GM12874 (cell line): ENCODE measurements around the gene CABLES2.

Source experiments
- TF ChIP-seq, protein P1 (sequence below): IDR thresholded peaks from 2 replicates; pipeline ENCODE4 v1.5.1; 2011; ENCODE audit warnings: low read depth, mild to moderate bottlenecking, control low read depth, low read length, moderate library complexity; ENCODE audit not compliant: insufficient read depth

Gene CABLES2

DNA sequence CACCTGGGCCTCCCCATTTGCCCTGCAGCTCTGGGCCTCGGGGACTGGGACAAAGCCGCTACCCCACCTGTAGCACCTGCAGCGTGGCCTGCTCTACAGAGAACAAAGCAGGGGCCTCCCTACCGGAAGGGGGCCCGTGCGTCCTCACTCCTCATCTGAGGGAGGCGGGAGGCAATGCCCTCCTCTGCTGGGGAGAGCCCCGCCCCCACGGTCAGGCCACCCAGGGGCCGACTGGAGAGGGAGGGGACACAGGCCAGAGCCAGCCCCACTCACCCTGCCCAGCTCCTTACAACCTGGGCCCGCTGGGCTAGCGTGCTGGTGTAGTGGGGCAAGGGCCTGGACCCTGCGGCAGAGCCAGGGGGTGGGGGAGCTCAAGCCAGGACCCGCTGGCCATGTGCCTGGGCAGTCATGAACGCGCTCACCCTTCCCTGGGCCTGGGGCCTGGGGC is 48.0 kb downstream of the CABLES2 start:
- TF ChIP-seq, protein P1, sequence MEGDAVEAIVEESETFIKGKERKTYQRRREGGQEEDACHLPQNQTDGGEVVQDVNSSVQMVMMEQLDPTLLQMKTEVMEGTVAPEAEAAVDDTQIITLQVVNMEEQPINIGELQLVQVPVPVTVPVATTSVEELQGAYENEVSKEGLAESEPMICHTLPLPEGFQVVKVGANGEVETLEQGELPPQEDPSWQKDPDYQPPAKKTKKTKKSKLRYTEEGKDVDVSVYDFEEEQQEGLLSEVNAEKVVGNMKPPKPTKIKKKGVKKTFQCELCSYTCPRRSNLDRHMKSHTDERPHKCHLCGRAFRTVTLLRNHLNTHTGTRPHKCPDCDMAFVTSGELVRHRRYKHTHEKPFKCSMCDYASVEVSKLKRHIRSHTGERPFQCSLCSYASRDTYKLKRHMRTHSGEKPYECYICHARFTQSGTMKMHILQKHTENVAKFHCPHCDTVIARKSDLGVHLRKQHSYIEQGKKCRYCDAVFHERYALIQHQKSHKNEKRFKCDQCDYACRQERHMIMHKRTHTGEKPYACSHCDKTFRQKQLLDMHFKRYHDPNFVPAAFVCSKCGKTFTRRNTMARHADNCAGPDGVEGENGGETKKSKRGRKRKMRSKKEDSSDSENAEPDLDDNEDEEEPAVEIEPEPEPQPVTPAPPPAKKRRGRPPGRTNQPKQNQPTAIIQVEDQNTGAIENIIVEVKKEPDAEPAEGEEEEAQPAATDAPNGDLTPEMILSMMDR: no peak

DNA sequence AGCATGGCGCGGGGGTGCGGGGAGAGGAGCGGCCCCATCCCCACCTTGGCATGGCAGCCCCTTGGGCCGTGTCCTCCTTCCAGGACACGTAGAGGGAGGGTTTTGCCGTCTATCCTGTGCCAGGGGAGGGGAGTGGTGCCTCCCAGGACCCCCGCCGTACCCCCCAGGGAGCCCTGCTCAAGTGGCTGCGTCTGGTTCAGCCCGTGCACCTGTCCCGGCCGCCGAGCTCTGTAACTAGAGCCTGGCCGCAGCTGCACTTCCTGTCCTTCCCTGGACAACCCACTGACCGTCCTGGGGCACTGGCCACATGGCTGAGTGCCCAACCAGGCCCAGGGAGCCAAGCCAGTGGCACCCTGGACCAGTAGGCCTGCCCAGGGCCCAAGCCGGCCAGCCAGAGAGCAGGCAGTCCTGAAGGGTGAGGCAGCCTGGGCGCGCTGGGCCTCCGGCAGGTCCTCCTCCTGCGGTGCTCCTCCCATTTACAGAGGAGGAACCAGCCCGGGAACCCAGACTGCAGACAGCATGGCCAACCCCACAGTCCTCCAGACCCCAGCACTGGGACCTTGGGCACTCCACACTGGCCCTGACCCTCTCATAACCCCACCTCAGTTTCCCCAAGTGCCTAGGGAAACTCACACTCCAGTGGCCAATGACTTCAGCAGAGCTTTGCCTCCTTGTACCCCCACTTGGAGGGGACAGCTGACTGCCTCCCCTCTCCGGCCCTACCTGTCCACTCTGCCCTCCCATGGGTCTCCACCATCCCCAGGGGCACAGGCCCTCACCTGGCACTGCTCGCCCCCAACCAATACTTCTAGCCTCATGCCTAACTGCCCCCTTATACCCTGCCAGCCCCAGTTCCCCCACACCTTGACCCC is 48.7 kb downstream of the CABLES2 start:
- TF ChIP-seq, protein P1: no peak

DNA sequence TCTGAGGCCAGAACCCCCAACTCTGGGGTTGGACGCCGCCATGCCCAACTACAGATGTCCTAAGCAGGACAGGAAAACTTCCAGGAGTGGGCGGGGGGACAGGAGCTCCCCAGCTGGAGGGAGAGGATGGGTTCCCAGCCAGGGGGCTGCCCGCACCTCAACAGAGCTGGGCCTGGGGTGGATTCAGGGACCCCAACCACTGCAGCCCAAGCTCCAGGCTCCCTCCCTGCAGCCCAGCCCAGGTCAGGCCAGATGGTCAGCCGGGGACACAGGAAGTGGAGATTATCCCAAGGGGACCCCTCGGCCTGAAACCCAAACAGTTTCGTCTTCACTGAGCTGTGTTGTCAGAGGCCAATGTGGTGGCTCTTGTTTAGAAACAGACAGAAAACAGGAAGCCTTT is 49.4 kb downstream of the CABLES2 start:
- TF ChIP-seq, protein P1: no peak

DNA sequence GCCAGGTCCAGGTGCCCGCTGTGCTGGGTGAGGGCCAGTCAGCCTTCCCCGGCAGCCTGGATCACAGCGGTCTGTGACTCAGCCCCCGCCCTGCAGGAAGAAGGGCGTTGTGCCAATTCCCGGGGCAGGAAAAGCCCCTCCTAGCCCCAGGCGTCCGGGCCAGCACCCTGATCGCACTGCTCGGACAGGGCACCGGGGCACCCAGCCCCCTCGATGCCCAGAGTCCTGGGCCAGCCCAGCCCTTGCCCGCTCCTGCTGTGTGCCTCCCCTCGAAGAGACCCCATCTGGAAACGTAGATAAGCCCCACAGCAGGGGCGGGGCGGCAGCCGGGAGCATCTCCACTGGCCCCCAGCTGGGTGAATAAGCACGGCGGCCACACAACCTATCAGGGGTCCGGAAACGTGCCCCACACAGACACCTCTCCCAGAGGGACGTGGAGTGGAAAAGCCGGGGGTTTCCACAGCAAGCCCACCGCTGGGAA is 49.9 kb downstream of the CABLES2 start:
- TF ChIP-seq, protein P1: no peak

DNA sequence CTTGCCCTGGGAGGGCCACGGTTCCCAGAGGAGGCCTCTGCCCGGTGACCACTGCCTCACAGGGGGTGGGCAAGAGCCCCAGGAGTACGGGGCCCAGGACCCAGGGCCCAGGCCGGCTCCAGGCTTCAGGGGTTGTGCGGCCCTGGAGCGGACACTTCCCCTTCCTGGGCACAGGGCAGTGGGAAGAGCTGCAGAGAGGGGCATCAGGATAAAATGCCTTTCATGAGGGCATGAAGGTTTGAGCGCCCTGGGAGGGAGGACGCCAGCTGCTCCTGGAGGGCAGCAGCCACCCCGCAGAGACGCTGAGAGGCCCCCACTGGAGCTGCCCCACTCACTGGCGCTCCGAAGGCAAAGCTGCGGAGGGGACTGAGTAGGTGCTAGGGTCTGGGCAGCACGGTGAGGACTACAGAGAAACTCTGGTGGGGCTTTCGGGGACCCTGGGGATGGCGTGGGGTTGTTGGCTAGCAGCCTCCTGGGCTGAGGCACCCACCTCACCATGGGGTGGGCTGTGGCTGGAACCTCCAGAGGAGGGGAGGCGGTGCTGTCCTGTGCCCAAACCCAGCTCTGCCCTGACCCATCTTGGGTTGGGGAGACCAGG is 50.4 kb downstream of the CABLES2 start:
- TF ChIP-seq, protein P1: no peak

DNA sequence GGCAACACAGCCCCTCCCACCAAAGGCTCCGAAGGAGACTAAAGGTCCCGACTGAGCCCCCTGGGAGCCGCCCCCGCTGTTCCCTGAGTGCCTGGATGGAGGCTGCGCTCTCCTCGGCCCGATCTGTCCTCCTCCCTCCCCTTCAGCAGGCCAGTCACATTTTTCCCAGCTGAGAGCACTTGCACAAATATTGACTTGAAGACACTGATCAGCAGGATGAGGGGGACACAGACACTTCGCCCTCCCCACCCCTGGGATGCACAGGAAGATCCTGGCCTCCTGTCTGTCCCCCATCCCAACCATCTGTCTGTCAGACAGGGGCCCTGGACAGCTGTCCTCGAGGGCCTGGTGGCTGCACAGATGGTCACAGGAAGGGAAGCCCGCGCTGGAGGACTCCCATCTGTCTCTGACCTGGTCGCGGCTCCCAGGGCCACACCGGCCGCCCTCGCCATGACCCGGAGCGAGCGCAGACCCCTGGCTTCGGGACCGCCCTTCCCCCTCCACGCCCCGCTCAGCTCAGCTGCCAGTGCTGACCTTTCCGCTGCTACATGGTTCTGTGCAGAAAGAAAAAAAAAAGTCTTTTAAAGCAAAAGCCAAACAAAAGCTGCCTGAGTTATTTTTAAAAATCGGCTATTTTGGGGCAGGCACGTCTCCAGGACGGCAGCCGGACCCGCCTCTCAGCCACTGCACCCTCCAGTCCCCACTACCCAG is 51.1 kb downstream of the CABLES2 start:
- TF ChIP-seq, protein P1: no peak

DNA sequence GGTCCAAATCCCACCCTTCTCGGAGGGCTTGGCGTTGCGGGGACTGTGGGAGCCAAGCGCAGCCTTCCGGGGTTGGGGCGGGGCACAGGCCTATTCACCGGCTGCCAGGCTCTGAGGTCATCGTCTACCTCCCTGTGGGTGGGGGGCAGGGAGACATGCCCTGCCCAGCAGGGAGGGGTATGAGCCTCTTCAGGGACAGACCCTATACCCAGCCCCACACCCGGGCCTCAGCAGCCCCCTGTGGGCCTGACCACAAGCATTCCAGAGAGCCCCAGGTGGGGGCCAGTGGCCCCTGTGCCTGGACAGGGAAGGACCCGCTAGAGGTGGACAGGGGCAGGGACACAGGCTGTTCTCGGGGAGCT is 51.6 kb downstream of the CABLES2 start:
- TF ChIP-seq, protein P1: no peak
